ENCODE results near the gene SPATA6.
"Not testable (repeated sequence)": the region's sequence is repeated elsewhere in the genome, so short reads cannot be mapped to it uniquely, and the experiment has no call there.

The SPATA6 gene

DNA sequence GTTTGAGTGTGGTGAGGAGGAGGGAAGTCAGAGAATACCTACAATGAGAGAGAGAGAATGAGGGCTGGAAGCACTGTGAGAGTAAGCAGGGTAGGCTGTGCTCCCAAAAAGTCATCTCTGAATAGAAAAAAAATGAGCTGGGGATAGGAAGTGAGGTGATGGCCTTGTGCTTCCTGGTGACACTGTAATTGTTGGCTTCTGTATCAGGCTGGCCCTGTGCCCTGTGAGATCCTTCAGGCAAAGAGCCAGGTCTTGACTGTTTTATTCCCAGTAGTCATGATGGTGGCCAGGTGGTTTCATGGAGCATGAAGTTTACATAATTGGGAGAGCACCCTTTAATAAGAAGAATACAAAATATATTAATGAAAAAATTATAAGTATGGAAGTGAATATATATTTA is 20.4 kb upstream of the SPATA6 start:
- no peaks in the 10 kb centered on the region for H3K36me3 ChIP-seq (ENCODE audit: control insufficient read depth, insufficient read depth, low read length)
- H3K9ac ChIP-seq (ENCODE audit: low read depth, low read length) = no peak overlapping the region
- no peaks in the 10 kb centered on the region for H3K27me3 ChIP-seq (ENCODE audit: control insufficient read depth, insufficient read depth, low read length)
- H3K4me1 ChIP-seq (ENCODE audit: control insufficient read depth, insufficient read depth, low read length) = no peaks in the 10 kb centered on the region
- H3K9me3 ChIP-seq (ENCODE audit: control insufficient read depth, insufficient read depth, low read length) = no peaks in the 10 kb centered on the region
- no peak overlapping the region for H3K4me3 ChIP-seq (ENCODE audit: low read depth, low read length)

DNA sequence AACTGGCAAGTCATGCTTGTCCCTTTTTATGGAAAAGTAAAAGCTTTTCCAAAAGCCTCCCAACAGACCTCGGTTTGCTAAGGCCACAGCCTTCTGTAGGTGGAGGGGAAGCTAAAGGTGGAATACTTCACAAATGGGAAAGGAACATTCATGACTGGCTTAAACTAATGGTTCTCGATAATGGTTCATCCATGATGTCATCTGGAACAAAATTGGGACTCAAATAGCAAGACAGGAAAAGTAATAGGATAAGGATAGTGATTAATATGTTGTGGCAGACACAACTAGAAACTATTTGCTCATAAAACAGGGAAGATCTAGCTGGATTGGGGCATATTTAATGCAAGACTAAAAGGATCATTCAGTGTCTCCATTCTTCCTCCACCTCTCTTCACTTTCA is 16.7 kb upstream of the SPATA6 start:
- Histone ChIP-seq H3K36me3 (ENCODE audit: control insufficient read depth, insufficient read depth, low read length) (no peaks in the 10 kb centered on the region), H3K4me1 (ENCODE audit: control insufficient read depth, insufficient read depth, low read length) (no peaks in the 10 kb centered on the region), H3K9me3 (ENCODE audit: control insufficient read depth, insufficient read depth, low read length) (no peaks in the 10 kb centered on the region)

DNA sequence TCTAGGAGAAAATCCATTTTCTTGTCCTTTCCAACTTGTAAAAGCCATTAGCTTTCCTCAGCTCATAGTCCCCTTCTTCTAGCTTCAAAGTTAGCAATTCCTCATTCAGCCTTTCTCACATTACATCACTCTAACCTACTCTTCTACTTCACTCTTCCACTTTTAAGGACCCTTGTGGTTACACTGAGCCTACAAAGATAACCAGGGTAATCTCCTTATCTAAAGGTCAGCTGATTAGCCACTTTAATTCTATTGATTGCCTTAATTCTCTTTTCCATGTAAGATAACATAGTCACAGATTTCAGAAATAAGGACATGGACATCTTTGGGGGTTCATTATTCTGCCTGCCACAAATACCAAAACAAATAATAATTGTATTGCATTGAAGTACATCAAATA is 8.5 kb upstream of the SPATA6 start:
- H3K4me1 ChIP-seq (ENCODE audit: control insufficient read depth, insufficient read depth, low read length) = no peaks in the 10 kb centered on the region
- H3K36me3 ChIP-seq (ENCODE audit: control insufficient read depth, insufficient read depth, low read length) = no peaks in the 10 kb centered on the region
- no peaks in the 10 kb centered on the region for H3K9me3 ChIP-seq (ENCODE audit: control insufficient read depth, insufficient read depth, low read length)
- H3K27me3 ChIP-seq (ENCODE audit: control insufficient read depth, insufficient read depth, low read length) = no peaks in the 10 kb centered on the region
- H3K4me3 ChIP-seq (ENCODE audit: low read depth, low read length) = no peak overlapping the region
- H3K9ac ChIP-seq (ENCODE audit: low read depth, low read length) = no peak overlapping the region

More for the DNA sequence above, 16.7 kb upstream of the SPATA6 start:
- H3K27me3 ChIP-seq (ENCODE audit: control insufficient read depth, insufficient read depth, low read length) = no peaks in the 10 kb centered on the region
- H3K9ac ChIP-seq (ENCODE audit: low read depth, low read length) = no peak overlapping the region
- no peak overlapping the region for H3K4me3 ChIP-seq (ENCODE audit: low read depth, low read length)

DNA sequence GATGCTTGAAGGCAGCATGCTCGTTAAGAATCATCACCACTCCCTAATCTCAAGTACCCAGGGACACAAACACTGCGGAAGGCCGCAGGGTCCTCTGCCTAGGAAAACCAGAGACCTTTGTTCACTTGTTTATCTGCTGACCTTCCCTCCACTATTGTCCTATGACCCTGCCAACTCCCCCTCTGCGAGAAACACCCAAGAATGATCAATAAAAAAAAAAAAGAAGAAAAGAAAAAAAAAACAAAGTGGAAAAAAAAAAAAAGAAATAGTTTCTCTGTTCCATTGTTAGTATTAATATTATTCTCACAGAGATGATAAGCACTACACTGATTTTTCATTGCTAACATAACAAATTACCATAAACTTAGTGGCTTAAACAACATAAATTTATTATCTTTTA is 8.0 kb upstream of the SPATA6 start:
- not testable (repeated sequence) for H3K36me3 ChIP-seq (ENCODE audit: control insufficient read depth, insufficient read depth, low read length); H3K9ac ChIP-seq (ENCODE audit: low read depth, low read length); H3K27me3 ChIP-seq (ENCODE audit: control insufficient read depth, insufficient read depth, low read length); H3K4me3 ChIP-seq (ENCODE audit: low read depth, low read length); H3K9me3 ChIP-seq (ENCODE audit: control insufficient read depth, insufficient read depth, low read length); H3K4me1 ChIP-seq (ENCODE audit: control insufficient read depth, insufficient read depth, low read length)

DNA sequence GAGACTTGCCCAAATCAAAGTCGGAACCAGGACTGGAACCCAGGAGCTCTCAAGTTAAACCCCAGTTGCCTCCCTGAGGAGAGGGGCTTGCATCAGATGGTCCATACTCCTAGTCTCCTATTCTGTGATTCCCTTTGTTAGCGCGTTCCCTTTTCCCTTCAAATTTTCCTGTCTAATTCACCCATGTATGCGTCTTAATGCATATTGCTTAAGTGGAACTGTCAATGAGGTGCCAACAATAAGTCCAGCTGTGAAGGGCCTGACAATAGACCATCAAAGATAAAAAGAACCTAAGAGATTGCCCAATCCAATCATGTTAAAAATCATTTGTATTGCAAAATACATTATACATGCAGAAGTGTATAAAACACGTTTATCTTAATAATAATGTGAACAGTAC is 634 bp upstream of the SPATA6 start:
- Histone ChIP-seq H3K4me1 (ENCODE audit: control insufficient read depth, insufficient read depth, low read length) (peaks cover 6% of the 10 kb centered on the region), H3K9ac (ENCODE audit: low read depth, low read length) (no peak overlapping the region)

DNA sequence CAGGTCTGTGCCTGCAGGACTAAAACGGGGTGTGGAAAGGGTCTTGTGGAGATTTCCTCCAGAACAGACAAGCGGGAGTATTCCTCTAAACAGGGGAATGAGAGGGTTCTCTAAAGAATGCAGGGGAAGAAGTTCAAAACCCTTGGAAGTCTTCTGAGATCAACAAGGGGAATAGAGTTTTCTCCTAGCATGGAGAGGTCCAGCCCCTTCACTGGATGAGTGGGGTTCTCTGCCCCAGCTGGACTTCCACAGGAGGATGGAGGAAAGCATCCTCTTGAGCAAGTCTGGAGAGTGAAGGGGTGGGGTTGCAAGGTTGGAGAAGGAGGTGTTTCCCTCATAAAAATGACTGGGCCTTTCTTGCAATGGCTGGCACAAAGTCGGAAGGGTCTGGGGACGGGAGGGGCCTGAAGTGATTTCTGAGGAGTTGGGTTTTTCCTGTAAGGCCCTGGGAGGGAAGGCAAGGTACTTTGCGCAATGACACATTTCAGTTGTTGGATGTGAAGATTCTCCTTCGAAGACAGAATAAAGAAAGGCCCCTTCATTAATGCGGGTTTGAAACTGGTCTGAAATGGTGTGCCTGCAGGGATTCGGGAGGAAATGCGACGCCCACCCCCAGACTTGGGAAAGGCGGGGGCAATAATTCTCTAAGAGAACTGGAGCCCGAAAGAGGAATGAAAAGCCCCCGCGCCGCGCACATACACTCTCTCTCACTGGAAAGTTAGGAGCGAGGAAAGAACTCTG is 884 bp downstream of the SPATA6 start:
- Histone ChIP-seq H3K4me1 (ENCODE audit: control insufficient read depth, insufficient read depth, low read length) (peaks cover 8% of the 10 kb centered on the region), H3K36me3 (ENCODE audit: control insufficient read depth, insufficient read depth, low read length) (no peaks in the 10 kb centered on the region), H3K4me3 (ENCODE audit: low read depth, low read length) (peak overlapping the region; percentile 79), H3K27me3 (ENCODE audit: control insufficient read depth, insufficient read depth, low read length) (no peaks in the 10 kb centered on the region), H3K9ac (ENCODE audit: low read depth, low read length) (peak overlapping the region; percentile 48), H3K9me3 (ENCODE audit: control insufficient read depth, insufficient read depth, low read length) (no peaks in the 10 kb centered on the region)

More for the DNA sequence above, 634 bp upstream of the SPATA6 start:
- Histone ChIP-seq H3K9me3 (ENCODE audit: control insufficient read depth, insufficient read depth, low read length) (no peaks in the 10 kb centered on the region), H3K27me3 (ENCODE audit: control insufficient read depth, insufficient read depth, low read length) (no peaks in the 10 kb centered on the region), H3K4me3 (ENCODE audit: low read depth, low read length) (peak overlapping the region; percentile 51), H3K36me3 (ENCODE audit: control insufficient read depth, insufficient read depth, low read length) (no peaks in the 10 kb centered on the region)

DNA sequence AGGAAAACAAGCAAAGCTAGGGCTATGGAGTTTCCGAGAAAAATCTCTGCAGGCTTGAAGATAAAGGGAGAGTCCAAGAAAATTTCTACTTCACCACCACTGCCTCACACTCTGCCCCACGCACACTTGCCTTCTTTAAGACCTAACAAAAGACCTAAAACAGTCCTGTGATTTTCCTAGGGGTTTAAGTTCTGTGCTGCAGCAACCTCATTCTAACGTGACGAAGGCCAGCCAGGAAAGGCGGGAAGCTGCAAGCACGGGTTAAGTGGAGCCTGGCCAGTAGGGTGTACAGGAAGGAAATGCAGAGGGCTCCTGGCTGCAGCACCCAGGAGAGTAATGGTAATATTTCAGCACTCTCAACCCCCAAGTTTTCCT is 1.5 kb downstream of the SPATA6 start:
- Histone ChIP-seq H3K4me3 (ENCODE audit: low read depth, low read length) (peak overlapping the region; percentile 79), H3K9me3 (ENCODE audit: control insufficient read depth, insufficient read depth, low read length) (no peaks in the 10 kb centered on the region), H3K9ac (ENCODE audit: low read depth, low read length) (no peak overlapping the region), H3K4me1 (ENCODE audit: control insufficient read depth, insufficient read depth, low read length) (peaks cover 8% of the 10 kb centered on the region), H3K36me3 (ENCODE audit: control insufficient read depth, insufficient read depth, low read length) (no peaks in the 10 kb centered on the region), H3K27me3 (ENCODE audit: control insufficient read depth, insufficient read depth, low read length) (no peaks in the 10 kb centered on the region)

DNA sequence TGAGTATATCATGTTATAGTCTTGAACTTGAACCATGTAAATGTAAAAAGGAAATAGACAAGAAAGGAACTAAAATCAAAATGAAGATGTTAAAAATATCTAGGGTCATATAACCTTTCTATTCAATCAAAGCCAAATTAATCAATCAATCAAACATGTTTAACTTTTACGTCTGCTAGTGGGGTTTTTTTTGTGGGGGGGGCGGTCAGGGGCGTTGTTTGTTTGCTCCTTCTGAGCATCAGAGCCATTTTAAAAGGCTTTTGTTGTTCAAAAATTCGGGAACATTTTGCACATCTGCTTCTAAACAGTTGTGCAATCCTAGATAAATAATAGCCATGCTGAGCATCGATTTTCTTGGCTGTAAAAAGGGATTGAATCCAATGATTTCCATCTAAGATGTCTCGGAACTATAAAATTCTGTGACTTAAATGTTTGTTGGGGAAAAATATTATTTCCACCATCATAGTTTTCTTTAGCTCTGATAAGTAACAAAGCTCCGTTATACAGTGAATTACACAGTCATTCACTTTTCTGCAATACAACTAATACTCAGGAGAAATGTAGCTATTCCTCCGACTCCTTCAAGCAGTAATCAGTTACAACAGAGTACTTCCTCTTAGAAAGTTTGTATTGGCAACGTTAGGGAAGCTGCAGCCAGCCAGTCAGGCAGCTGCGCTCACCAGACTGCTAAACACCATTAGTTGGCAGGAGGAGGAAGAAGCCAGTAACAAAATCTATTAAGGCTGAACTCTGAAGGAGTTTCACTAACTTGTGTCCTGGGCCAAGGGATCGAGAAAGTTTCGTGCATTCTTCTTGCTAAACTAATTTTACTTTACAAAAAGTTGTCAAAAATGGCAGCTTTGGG is 2.2 kb downstream of the SPATA6 start:
- no peak overlapping the region for H3K9ac ChIP-seq (ENCODE audit: low read depth, low read length)
- no peaks in the 10 kb centered on the region for H3K36me3 ChIP-seq (ENCODE audit: control insufficient read depth, insufficient read depth, low read length)
- H3K4me3 ChIP-seq (ENCODE audit: low read depth, low read length) = no peak overlapping the region
- no peaks in the 10 kb centered on the region for H3K27me3 ChIP-seq (ENCODE audit: control insufficient read depth, insufficient read depth, low read length)
- peaks cover 8% of the 10 kb centered on the region for H3K4me1 ChIP-seq (ENCODE audit: control insufficient read depth, insufficient read depth, low read length)
- H3K9me3 ChIP-seq (ENCODE audit: control insufficient read depth, insufficient read depth, low read length) = no peaks in the 10 kb centered on the region

DNA sequence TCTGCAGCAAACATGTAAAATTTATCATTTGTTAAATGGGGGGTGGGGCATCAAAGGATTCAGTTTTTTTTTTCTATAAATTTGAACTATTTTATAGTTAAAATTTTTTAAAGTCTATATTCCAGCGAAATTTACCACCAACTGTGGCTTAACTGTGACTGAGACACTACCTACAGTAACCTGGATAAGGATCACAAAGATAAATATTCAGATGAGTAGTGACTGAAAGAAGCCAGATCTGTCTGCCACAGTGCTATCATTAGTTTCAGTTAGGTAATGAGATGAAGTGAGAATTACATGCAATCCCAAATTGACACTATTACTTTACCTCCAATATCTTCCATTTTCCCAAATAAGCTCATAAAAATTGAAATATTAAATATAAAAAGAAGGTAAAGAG is 5.4 kb downstream of the SPATA6 start:
- Histone ChIP-seq H3K9ac (ENCODE audit: low read depth, low read length) (no peak overlapping the region), H3K36me3 (ENCODE audit: control insufficient read depth, insufficient read depth, low read length) (no peaks in the 10 kb centered on the region), H3K27me3 (ENCODE audit: control insufficient read depth, insufficient read depth, low read length) (no peaks in the 10 kb centered on the region), H3K4me1 (ENCODE audit: control insufficient read depth, insufficient read depth, low read length) (peaks cover 8% of the 10 kb centered on the region), H3K4me3 (ENCODE audit: low read depth, low read length) (no peak overlapping the region), H3K9me3 (ENCODE audit: control insufficient read depth, insufficient read depth, low read length) (no peaks in the 10 kb centered on the region)

DNA sequence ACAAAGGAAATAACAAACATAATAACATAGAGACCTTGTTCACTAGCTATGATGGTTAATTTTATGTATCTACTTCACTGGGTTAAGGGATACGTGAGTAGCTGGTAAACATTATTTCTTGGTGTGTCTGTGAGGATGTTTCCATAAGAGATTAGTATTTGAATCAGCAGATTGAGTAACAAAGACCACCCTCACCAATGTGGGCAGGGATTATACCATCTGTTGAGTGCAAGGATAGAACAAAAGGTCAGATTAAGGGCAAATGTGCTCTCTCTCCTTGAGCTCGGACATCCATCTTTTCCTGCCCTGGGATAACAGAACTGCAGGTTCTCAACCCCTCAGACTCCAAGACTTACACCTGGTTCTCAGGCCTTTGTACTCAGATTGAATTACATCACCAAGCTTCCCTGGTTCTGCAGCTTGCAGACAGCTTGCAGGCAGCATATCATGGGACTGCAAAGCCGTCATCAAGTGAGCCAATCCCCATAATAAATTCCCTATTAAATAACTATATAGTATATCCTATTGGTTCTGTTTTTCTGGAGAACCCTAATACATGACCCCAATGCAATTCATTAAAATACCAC is 9.2 kb downstream of the SPATA6 start:
- no peaks in the 10 kb centered on the region for H3K27me3 ChIP-seq (ENCODE audit: control insufficient read depth, insufficient read depth, low read length)
- no peaks in the 10 kb centered on the region for H3K36me3 ChIP-seq (ENCODE audit: control insufficient read depth, insufficient read depth, low read length)
- H3K9me3 ChIP-seq (ENCODE audit: control insufficient read depth, insufficient read depth, low read length) = no peaks in the 10 kb centered on the region
- peaks cover 2% of the 10 kb centered on the region for H3K4me1 ChIP-seq (ENCODE audit: control insufficient read depth, insufficient read depth, low read length)
- no peak overlapping the region for H3K9ac ChIP-seq (ENCODE audit: low read depth, low read length)
- H3K4me3 ChIP-seq (ENCODE audit: low read depth, low read length) = no peak overlapping the region

DNA sequence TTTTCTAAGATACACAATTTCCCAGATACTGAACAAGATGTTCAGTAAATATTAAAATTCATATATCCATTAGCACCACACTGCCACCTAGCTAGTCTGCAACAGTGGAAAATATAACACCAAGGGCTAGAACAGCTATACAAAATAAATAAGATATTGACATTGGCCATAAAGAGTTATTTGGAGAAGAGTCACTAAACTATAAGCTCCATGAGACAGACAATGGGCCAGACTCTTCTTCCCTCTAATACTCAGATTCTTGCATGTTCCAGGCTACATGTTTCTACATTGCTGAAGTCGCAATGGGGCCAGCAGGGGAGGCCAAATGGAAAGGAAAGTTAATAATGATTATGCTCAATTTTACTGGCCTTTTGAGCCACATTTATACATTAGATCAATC is 21.5 kb downstream of the SPATA6 start:
- Histone ChIP-seq H3K27me3 (ENCODE audit: control insufficient read depth, insufficient read depth, low read length) (no peaks in the 10 kb centered on the region), H3K9ac (ENCODE audit: low read depth, low read length) (no peak overlapping the region), H3K36me3 (ENCODE audit: control insufficient read depth, insufficient read depth, low read length) (no peaks in the 10 kb centered on the region), H3K9me3 (ENCODE audit: control insufficient read depth, insufficient read depth, low read length) (no peaks in the 10 kb centered on the region), H3K4me3 (ENCODE audit: low read depth, low read length) (no peak overlapping the region), H3K4me1 (ENCODE audit: control insufficient read depth, insufficient read depth, low read length) (no peaks in the 10 kb centered on the region)

DNA sequence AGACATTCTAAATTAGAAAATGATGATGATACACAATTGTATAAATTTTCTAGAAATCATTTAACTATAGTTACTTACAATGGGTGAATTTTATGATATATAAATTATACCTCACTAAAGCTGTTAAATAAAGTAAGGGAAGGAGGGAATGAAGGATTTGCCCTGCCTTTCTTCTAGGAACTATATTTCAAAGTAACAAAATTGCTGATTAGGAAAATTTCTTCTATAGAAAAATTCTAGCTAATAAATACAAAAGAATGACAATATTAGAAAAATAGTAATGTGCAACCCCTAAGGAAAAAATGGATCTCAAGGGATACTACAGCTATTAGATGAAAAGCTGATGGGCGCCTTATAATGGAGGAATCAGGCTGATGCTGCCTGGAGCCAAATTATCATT is 23.1 kb downstream of the SPATA6 start:
- Histone ChIP-seq H3K4me3 (ENCODE audit: low read depth, low read length) (no peak overlapping the region), H3K4me1 (ENCODE audit: control insufficient read depth, insufficient read depth, low read length) (no peaks in the 10 kb centered on the region), H3K9ac (ENCODE audit: low read depth, low read length) (no peak overlapping the region), H3K27me3 (ENCODE audit: control insufficient read depth, insufficient read depth, low read length) (no peaks in the 10 kb centered on the region), H3K9me3 (ENCODE audit: control insufficient read depth, insufficient read depth, low read length) (peaks cover 4% of the 10 kb centered on the region), H3K36me3 (ENCODE audit: control insufficient read depth, insufficient read depth, low read length) (peaks cover 4% of the 10 kb centered on the region)

All from iPS-15b (cell line).